Caco-2 (cell line): ENCODE data around the gene CADPS. TPM values are rescaled to one million over a fixed set of nuclear protein-coding genes. Genes with fewer than 3 reads are reported as not detected.

ENCODE experiments used
- BruUV-seq: library from RNA; stranded (reverse); fragments of 400-500 nt; replicated peaks from 2 replicates; lab custom pipeline; 2021; lab: Mats Ljungman, UMichigan
- CTCF ChIA-PET: fragments of 300-600 bp; sonication (Branson Sonifier 250); formaldehyde crosslinking; loops from one replicate; lab custom pipeline; 2022; ENCODE audit warnings: antibody characterized with exemption; lab: Charles Lee
- POLR2A ChIA-PET: fragments of 300-600 bp; sonication (Branson Sonifier 250); formaldehyde crosslinking; loops from one replicate; lab custom pipeline; 2022; ENCODE audit warnings: antibody characterized with exemption; lab: Charles Lee
- DNase-seq, 2 experiments: peaks; one replicate each; pipeline versions ENCODE4 v3.0.0 to v3.0.0-alpha.2; 2020 to 2022
- H3K27me3 ChIP-seq: replicated peaks from 2 replicates; pipeline ENCODE4 v1.6.0; 2011; ENCODE audit warnings: low read length; ENCODE audit not compliant: control insufficient read depth, insufficient read depth
- H3K36me3 ChIP-seq: 2 replicates; pipeline ENCODE4 v1.5.1; 2011; ENCODE audit warnings: low read length; ENCODE audit not compliant: control insufficient read depth, insufficient read depth
- H3K4me1 ChIP-seq: fragments of 250-450 bp; sonication (Bioruptor Pico); 2 replicates; pipeline ENCODE4 v1.5.1; 2020; ENCODE audit warnings: mild to moderate bottlenecking
- H3K4me3 ChIP-seq: 2 replicates; pipeline ENCODE4 v1.5.1; 2011; ENCODE audit warnings: low read depth, mild to moderate bottlenecking, control low read depth, low read length
- H3K9me3 ChIP-seq: fragments of 250-450 bp; sonication (Bioruptor Pico); 2 replicates; pipeline ENCODE4 v1.5.1; 2020; ENCODE audit warnings: mild to moderate bottlenecking, moderate library complexity
- H3K27ac Mint-ChIP-seq: one replicate; pipeline ENCODE4 v1.8.0; 2022; ENCODE audit warnings: mixed read lengths; ENCODE audit not compliant: unreplicated experiment
- H3K27me3 Mint-ChIP-seq: one replicate; pipeline ENCODE4 v1.8.0; 2022; ENCODE audit warnings: mixed read lengths; ENCODE audit not compliant: insufficient read depth, unreplicated experiment
- H3K36me3 Mint-ChIP-seq: one replicate; pipeline ENCODE4 v1.8.0; 2022; ENCODE audit warnings: mild to moderate bottlenecking, mixed read lengths; ENCODE audit not compliant: insufficient read depth, unreplicated experiment
- H3K4me1 Mint-ChIP-seq: one replicate; pipeline ENCODE4 v1.8.0; 2022; ENCODE audit warnings: low read depth, mixed read lengths; ENCODE audit not compliant: unreplicated experiment
- H3K4me3 Mint-ChIP-seq: one replicate; pipeline ENCODE4 v1.8.0; 2022; ENCODE audit warnings: mild to moderate bottlenecking, moderate library complexity, mixed read lengths; ENCODE audit not compliant: unreplicated experiment
- H3K9me3 Mint-ChIP-seq: one replicate; pipeline ENCODE4 v1.8.0; 2022; ENCODE audit warnings: mixed read lengths; ENCODE audit not compliant: unreplicated experiment
- intact Hi-C: fragments of 100-400 bp; cut with micrococcal nuclease; formaldehyde crosslinking; loops from one replicate; pipeline ENCODE4 v1.10.0; 2022; ENCODE audit not compliant: unreplicated experiment
- total RNA-seq: library from RNA; stranded (reverse); gene quantifications from 2 replicates; pipeline ENCODE4 v1.2.3, GENCODE V29; 2022
- TF ChIP-seq, protein P1 (sequence below), 2 experiments: fragments of 200-600 bp in 1 of 2; IDR thresholded peaks; 1 replicate in 1 of 2; 2 replicates in 1 of 2; pipeline versions ENCODE4 v1.5.1 to v1.8.0; 2011 to 2022; ENCODE audit warnings: antibody characterized with exemption in 1 of 2, control low read depth in 1 of 2, inconsistent platforms in 1 of 2, low read depth in 1 of 2, low read length in 1 of 2, mild to moderate bottlenecking in 1 of 2, moderate library complexity in 1 of 2; ENCODE audit not compliant: insufficient read depth in 1 of 2, severe bottlenecking in 1 of 2, unreplicated experiment in 1 of 2

Gene CADPS
- total RNA-seq, 1 experiment from 2014 or later: not detected

DNA sequence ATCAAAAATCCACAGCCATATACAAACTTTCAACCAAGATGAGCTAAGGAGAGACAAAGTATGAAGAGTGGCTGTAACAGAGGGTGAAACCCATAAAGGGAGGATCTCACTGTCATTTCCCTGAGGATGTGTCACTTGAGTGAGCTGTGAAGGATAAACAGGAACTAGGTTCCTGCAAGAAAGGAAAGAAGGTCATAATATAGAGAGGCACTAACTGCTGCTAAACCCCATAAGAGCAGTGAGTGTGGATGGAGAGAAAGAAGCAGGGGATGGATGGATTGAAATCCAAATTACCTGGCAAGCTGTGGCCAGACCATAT is 45.2 kb upstream of the CADPS start:
- H3K4me3 ChIP-seq: no peak overlapping the region
- Mint-ChIP-seq H3K27ac (no peak overlapping the region), H3K36me3 (no peaks in the 10 kb centered on the region), H3K27me3 (no peaks in the 10 kb centered on the region), H3K4me3 (no peak overlapping the region), H3K9me3 (no peaks in the 10 kb centered on the region), H3K4me1 (peaks cover 6% of the 10 kb centered on the region)
- CTCF ChIA-PET: no interaction called here
- intact Hi-C loops: no loop called here
- no peak for DNase-seq
- H3K27me3 ChIP-seq: no peaks in the 10 kb centered on the region
- no TSS peak for BruUV-seq
- POLR2A ChIA-PET: no interaction called here
- H3K4me1 ChIP-seq: no peaks in the 10 kb centered on the region; the same call in 1 of the 2 replicates
- TF ChIP-seq, protein P1, sequence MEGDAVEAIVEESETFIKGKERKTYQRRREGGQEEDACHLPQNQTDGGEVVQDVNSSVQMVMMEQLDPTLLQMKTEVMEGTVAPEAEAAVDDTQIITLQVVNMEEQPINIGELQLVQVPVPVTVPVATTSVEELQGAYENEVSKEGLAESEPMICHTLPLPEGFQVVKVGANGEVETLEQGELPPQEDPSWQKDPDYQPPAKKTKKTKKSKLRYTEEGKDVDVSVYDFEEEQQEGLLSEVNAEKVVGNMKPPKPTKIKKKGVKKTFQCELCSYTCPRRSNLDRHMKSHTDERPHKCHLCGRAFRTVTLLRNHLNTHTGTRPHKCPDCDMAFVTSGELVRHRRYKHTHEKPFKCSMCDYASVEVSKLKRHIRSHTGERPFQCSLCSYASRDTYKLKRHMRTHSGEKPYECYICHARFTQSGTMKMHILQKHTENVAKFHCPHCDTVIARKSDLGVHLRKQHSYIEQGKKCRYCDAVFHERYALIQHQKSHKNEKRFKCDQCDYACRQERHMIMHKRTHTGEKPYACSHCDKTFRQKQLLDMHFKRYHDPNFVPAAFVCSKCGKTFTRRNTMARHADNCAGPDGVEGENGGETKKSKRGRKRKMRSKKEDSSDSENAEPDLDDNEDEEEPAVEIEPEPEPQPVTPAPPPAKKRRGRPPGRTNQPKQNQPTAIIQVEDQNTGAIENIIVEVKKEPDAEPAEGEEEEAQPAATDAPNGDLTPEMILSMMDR (IDR thresholded peaks at IDR 0.05; ENCODE audit: insufficient read depth in 1 of 2, low read depth in 1 of 2, low read length in 1 of 2, severe bottlenecking in 1 of 2, unreplicated experiment in 1 of 2): no peak
- no peaks in the 10 kb centered on the region for H3K9me3 ChIP-seq
- no peaks in the 10 kb centered on the region for H3K36me3 ChIP-seq

DNA sequence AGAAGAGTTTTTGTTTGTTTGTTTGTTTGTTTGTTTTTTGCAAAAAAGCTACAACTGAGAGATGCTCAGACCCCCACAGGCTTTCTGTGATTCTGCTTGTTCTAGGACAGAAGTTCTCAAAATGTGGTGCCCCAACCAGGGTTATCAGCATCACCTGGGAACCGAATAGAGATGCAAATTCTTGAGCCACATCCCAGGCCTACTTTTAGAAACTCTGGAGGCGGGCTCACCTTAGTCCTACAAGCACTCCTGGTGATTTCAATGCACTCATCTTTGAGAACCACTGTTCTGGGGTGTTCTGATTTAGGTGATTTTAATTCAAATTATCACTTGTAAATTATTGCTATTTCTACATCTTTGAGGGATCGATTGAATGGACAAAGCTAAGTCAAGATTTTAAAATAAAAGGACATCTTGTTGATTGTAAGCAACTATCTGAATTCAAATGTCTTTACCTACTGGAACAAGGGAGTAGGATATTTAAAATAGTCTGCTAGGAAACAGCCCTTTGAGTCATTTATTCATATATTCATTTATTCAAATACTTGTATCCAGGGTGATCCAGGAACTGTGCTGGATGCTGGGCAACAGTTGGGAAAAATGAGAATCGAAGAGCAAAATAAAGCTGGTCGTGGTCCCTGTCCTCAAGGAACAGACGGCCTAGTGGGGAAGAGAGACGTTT is 44.7 kb upstream of the CADPS start:
- Mint-ChIP-seq H3K9me3 (no peaks in the 10 kb centered on the region), H3K27ac (no peak overlapping the region), H3K4me3 (no peak overlapping the region), H3K36me3 (no peaks in the 10 kb centered on the region), H3K4me1 (peaks cover 6% of the 10 kb centered on the region), H3K27me3 (no peaks in the 10 kb centered on the region)
- H3K4me1 ChIP-seq: no peaks in the 10 kb centered on the region; the same call in 1 of the 2 replicates
- POLR2A ChIA-PET: no interaction called here
- no peak for DNase-seq
- no peaks in the 10 kb centered on the region for H3K36me3 ChIP-seq
- no peak overlapping the region for H3K4me3 ChIP-seq
- no peaks in the 10 kb centered on the region for H3K9me3 ChIP-seq
- intact Hi-C loops: no loop called here
- BruUV-seq: no TSS peak
- TF ChIP-seq, protein P1 (IDR thresholded peaks at IDR 0.05; ENCODE audit: insufficient read depth in 1 of 2, low read depth in 1 of 2, low read length in 1 of 2, severe bottlenecking in 1 of 2, unreplicated experiment in 1 of 2): no peak
- H3K27me3 ChIP-seq: no peaks in the 10 kb centered on the region
- CTCF ChIA-PET: no interaction called here

DNA sequence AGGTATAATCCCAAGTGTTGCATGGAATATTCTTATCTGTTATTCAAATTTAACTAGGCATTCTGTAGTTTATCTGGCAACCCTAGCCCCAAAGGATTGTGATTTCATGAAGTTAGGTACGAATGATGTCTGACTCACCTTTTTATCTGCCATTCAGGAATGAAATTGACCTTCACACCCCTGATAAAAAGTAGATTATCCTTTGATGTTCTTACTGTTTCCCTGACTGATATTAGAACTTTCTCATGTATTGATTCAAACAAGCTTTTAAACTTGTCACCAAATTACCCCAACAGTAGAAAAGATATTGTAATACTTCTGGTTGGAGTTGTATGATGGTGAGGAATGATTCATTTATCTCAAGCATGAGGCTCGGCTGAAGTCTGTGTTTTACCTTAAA is 43.6 kb upstream of the CADPS start:
- Histone ChIP-seq H3K4me3 (no peak overlapping the region), H3K36me3 (no peaks in the 10 kb centered on the region), H3K4me1 (no peaks in the 10 kb centered on the region; the same call in 1 of the 2 replicates), H3K9me3 (no peaks in the 10 kb centered on the region), H3K27me3 (no peaks in the 10 kb centered on the region)
- no peak for DNase-seq
- Mint-ChIP-seq H3K36me3 (no peaks in the 10 kb centered on the region), H3K4me3 (no peak overlapping the region), H3K4me1 (peaks cover 6% of the 10 kb centered on the region), H3K27ac (no peak overlapping the region), H3K9me3 (no peaks in the 10 kb centered on the region), H3K27me3 (no peaks in the 10 kb centered on the region)
- TF ChIP-seq, protein P1 (IDR thresholded peaks at IDR 0.05; ENCODE audit: insufficient read depth in 1 of 2, low read depth in 1 of 2, low read length in 1 of 2, severe bottlenecking in 1 of 2, unreplicated experiment in 1 of 2): no peak
- intact Hi-C loops: no loop called here
- POLR2A ChIA-PET: no interaction called here
- no TSS peak for BruUV-seq
- CTCF ChIA-PET: no interaction called here
